ENCODE measurements around the gene DBN1.

DBN1 gene

DNA sequence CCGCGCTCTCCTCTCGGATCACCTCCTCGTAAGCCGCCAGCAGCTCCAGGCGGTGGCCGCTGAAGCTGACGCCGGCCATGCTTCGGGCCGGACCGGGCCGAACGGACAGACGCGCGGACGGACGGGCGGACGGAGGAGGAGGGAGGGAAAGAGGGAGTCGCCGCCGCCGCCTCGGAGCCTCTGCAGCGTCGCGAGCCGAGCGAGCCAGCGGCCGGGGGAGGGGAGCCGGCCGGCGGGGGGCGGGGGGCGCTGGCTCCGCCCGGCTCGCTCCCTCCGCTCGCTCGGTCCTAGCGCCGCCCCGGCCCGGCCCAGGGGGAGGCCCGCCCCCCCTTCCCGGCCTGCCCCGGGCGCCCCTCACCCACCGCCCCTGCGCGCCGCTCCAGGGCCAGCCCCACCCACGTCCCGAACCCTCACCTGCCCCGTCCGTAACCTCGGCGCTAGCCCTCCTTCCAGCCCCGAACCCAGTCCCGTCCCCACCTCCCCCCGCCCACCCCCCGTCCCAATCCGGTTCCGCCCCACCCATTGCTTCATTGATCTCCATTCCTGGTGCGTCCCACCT, at the start of gene DBN1:
Gene DBN1 (minus strand): TSS at position 192 of the 559 bp plus-strand sequence. CDS start 113 bp downstream, at position 79.
- no peak for DNase-seq (ENCODE audit: low spot score)

GRCh38 chr5:177520916-177521513, 47.6 kb upstream of the DBN1 start:
- no peak for DNase-seq (ENCODE audit: low spot score)

- no peak for DNase-seq (ENCODE audit: low spot score)
Measured at GRCh38 chr5:177520271-177520670, 46.8 kb upstream of the DBN1 start.

- no peak for DNase-seq (ENCODE audit: low spot score)
Measured at GRCh38 chr5:177519463-177520235, 46.2 kb upstream of the DBN1 start.

- peak; percentile 98 for DNase-seq (ENCODE audit: low spot score)
Measured at GRCh38 chr5:177516601-177517568, 43.5 kb upstream of the DBN1 start, which contains the start of gene DDX41. Gene DDX41, minus strand, starts transcription at chr5:177516961. Its CDS starts 16 bp downstream, at chr5:177516945.

GRCh38 chr5:177515580-177515979, 42.1 kb upstream of the DBN1 start:
- no peak for DNase-seq (ENCODE audit: low spot score)

GRCh38 chr5:177514541-177514940, 41.1 kb upstream of the DBN1 start:
- no peak for DNase-seq (ENCODE audit: low spot score)

- no peak for DNase-seq (ENCODE audit: low spot score)
Measured at GRCh38 chr5:177513500-177513899, 40.1 kb upstream of the DBN1 start.

DNA sequence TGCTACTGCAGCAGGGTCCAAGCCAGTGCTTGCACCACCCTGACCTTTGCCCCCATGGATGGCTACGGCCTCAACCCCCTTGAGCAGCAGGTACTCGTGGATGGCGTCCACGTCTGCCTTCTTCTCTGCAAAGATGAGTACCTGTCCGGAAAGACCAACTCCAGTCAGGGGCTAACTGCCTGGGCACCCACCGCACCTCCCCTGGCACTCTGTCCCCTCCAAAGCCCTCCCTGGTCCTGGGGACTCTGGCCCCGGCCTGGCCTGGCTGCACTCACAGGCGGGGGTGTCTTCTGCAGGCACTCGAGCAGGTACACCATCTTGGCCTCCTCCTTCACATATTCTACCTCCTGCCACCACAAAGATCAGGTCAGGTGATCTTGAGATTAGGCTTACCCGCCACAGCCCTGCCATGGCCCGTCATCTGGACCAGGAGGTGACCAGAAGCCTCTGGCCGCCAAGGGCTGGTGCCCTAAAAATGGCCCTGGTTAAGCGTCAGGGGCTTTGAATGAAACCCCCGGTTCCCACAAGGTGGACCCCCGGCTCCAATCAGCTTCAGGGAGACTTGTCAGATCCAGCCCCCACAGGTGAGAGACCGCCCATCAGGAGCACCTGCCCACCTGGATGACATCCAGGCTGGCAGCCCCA, 39.4 kb upstream of the DBN1 start:
- no peak for DNase-seq (ENCODE audit: low spot score)

DNA sequence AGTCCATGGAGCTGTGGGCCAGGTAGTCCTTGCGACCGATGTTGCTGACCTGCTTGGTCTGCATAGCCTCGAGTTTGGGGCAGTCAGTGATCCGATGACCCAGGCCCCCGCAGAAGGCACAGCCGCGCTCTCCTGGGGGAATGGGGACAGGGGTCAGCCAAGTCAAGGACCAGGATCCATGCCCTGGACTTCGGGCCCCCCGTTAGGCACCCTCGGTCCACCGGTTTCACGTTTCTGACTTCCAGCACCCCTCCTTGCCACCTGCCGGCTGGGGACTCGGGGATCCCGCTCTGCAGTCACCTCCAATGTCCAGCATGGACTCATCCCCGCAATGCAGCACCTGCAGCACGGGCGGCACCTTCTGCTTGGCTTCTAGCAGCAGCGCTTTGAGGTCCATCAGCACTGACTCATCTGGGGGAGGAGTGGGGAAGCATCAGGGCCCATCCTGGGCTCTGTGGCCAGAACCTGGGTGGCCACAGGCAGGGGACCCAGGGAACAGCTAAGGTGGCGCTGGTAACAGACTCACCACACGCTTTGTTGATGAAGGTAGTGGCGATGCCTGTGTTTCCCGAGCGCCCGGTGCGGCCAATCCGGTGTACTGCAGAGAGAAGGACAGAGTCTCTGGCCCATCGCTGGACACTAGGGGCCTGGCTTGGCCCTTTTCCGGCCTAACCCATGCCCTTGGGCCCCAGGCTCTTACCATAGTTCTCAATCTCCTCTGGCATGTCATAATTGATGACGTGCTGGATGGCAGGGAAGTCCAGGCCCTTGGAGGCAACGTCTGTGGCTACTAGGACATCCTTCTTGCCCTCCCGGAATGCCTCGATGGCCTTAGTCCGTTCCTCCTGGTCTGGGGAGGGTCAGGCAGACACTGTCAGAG, 38.6 kb upstream of the DBN1 start:
- DNase-seq (ENCODE audit: low spot score): no peak

- no peak for DNase-seq (ENCODE audit: low spot score)
Measured at GRCh38 chr5:177511181-177511580, 37.7 kb upstream of the DBN1 start.

DNA sequence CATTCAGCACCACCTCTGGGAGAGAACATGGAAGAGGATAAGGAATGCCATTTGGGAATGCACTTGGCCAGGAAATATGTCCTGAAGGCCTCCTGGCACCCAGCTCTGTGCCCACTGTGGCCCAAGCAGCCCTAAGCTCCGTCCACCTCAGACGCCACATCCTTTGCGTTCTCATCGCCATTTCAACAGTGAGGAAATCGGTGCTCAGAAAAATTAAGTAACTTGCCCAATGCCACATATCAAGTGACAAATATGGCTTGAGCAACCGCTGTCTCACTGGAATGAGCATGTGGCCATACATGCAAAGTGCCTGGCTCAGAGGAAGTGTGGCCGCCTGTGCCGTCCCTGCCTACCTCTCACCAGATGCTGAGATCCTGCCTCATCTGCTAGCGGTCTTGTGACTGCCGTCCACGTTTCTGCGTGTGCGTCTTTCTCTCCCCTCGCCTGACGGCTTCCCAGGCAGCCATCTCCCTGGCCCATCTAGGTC, 37.2 kb upstream of the DBN1 start:
- DNase-seq (ENCODE audit: low spot score): no peak

DNA sequence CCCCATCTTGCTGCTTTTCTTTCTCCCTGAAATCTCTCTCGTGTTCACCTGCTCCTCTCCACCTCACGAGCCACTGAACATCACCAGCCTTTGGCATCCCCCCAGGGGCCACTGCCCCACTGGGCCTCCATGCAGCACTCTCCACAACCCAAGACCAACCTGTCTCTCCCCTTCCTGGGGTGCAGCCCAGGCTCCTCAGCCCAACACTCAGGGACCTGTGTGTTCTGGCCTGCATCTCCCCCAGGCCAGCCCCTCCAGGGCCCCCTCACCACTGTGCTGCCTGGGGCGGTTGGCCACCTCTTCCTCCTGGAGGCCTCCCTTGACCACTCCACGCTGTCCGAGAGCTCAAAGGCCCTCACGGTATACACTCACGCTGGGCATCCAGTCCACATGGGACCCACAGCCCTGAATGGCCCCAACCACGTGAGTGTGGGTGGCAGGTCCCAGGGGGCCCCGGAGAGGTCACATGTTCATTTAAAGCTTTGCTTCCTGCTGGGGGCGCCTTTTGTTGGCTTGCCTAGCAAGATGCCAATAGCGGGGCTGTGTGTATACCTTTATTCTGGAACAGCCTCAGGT, 36.6 kb upstream of the DBN1 start:
- no peak for DNase-seq (ENCODE audit: low spot score)

DNA sequence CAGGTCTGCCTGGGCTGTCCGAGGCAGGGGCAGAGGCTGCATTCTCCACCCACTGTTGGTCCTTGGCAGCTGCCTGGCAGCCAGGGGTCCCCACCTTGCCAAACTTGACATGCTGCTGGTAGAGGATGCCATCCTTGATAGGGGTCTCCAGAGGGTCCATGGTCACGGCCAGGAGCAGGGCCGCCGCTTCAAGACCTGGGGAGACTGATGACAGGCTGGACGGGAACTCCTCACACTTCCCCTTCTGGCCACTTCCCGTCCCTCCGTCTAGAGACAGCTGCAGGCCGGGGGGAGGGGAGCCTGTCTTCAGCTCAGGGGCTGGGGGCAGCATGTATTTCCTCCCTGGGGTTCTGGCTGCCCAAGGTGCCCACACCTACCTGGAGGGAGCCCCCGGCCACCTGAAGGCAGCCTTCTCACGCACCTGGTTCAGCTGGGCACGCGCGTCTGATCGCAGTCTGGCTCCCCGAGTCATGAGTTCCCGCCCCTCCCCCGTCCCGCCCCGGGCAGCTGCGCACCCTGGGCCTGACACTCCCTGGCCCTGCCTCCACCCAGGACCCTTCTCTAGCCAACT, 36.0 kb upstream of the DBN1 start, which contains the start of gene DOK3:
Gene DOK3 (minus strand): TSS at position 446 of the 571 bp plus-strand sequence. CDS start 286 bp downstream, at position 160.
- DNase-seq (ENCODE audit: low spot score): no peak

GRCh38 chr5:177508837-177509236, 35.4 kb upstream of the DBN1 start:
- no peak for DNase-seq (ENCODE audit: low spot score)

DNA sequence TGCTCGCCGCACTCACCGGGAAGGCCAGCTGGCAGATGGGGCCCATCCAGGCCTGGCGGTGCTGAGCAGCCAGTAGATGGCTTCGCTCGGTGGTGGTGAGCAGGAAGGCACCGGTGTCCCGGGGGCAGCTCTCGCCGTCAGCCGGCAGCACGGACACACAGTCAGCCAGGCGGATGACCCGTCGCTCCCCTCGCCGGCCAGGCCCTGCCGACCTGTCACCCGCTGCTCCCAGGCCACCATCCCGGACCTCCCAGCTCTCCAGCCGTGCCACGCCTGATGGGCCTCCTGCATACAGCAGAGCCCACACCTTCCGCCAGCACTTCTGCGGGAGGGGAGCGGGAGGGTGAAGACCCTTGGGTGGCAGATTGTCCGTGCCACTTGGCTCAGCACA, 34.8 kb upstream of the DBN1 start:
- no peak for DNase-seq (ENCODE audit: low spot score)

GRCh38 chr5:177507596-177508220, 34.3 kb upstream of the DBN1 start:
- no peak for DNase-seq (ENCODE audit: low spot score)

GRCh38 chr5:177507165-177507564, 33.7 kb upstream of the DBN1 start:
- DNase-seq (ENCODE audit: low spot score): no peak

- no peak for DNase-seq (ENCODE audit: low spot score)
Measured at GRCh38 chr5:177505075-177505474, 31.6 kb upstream of the DBN1 start.

Data from hematopoietic multipotent progenitor cell treated with erythropoietin and hydrocortisone succinate and interleukin-3 and kit ligand, for 17 days (in vitro differentiated cells).